Measurements from ENCODE around the gene LLPH.
"Not testable (repeated sequence)": the region's sequence is repeated elsewhere in the genome, so short reads cannot be mapped to it uniquely, and the experiment has no call there.

LLPH gene

GRCh38 chr12:66130267-66131066 lies at the start of gene LLPH:
LLPH (minus strand) TSS chr12:66130750; CDS start chr12:66129106, 1,644 bp downstream.
- peak; percentile 84 for DNase-seq

DNA sequence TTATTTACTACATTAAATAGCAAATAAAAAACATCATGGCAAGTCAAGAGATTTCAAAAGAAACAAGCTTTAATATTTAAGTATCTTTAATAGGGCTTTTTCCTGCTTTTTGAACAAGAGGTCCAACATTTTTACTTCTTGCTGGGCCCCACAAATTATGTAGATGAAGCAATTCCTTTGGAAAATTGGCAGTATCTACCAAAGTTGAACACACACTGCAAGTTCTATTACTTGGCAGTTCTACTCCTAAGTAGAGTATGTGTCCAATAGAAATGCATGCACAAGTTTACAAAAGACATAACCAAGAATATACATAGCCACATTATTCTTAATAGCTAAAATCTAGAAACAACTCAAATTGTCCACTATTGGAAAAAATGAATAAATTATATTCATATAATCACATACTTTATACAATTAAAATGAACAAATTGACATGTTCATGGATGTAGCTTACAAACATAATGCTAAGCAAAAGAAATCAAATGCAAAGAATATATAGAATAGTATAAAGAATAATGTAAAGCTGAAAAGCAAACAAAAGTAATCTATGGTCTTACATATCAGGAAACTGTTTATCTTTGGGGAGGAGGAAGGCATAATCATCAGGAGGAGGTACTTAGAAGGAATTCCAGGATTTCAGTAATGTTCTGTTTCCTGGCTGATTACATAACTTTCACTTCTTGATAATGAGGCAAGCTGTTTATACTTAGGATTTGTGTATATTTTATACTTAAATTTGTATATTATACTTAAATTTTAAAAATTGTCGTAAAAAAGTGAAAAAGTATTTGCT lies 45.8 kb upstream of the LLPH start:
- DNase-seq = no peak

DNA sequence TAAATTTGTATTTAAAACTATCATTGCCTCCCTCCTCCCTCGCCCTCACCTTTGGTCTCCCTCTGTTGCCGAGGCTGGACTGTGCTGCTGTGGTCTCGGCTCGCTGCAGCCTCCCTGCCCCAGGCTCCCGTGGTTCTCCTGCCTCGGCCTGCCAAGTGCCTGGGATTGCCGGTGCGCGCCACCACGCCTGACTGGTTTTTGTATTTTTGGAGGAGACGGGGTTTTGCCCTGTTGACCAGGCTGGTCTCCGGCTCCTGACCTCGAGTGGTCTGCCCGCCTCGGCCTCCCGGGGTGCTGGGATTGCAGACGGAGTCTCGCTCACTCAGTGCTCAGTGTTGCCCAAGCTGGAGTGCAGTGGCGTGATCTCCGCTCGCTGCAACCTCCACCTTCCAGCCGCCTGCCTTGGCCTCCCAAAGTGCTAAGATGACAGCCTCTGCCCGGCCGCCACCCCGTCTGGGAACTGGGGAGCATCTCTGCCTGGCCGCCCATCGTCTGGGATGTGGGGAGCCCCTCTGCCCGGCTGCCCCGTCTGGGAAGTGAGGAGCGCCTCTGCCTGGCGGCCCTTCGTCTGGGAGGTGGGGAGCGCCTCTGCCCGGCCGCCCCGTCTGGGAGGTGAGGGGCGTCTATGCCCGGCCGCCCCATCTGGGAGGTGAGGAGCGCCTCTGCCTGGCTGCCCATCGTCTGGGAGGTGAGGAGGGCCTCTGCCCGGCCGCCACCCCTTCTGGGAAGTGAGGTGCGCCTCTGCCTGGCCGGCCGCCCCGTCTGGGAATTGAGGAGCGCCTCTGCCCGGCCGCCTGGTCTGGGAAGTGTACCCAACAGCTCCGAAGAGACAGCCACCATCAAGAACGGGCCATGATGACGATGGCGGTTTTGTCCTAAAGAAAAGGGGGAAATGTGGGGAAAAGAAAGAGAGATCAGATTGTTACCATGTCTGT lies 44.1 kb upstream of the LLPH start:
- DNase-seq = not testable (repeated sequence)

DNA sequence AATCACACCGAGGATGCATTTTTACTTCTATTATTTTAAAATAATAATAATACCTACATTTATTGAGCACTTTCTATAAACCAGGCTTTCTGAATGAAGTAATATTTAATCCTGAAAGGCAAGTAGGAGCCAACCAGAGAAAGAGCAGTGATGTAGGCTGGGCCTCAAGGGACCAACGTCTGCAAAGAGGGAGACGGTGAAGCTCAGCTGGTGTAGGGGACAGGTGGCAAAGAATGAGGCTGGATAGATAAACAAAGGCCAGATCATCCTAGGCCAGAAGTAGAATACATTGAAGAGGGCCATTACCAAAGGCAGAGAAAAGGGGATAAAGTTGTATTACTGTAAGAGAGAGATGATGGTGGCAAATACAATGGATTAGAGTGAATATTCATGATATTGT lies 40.1 kb upstream of the LLPH start:
- DNase-seq = no peak

DNA sequence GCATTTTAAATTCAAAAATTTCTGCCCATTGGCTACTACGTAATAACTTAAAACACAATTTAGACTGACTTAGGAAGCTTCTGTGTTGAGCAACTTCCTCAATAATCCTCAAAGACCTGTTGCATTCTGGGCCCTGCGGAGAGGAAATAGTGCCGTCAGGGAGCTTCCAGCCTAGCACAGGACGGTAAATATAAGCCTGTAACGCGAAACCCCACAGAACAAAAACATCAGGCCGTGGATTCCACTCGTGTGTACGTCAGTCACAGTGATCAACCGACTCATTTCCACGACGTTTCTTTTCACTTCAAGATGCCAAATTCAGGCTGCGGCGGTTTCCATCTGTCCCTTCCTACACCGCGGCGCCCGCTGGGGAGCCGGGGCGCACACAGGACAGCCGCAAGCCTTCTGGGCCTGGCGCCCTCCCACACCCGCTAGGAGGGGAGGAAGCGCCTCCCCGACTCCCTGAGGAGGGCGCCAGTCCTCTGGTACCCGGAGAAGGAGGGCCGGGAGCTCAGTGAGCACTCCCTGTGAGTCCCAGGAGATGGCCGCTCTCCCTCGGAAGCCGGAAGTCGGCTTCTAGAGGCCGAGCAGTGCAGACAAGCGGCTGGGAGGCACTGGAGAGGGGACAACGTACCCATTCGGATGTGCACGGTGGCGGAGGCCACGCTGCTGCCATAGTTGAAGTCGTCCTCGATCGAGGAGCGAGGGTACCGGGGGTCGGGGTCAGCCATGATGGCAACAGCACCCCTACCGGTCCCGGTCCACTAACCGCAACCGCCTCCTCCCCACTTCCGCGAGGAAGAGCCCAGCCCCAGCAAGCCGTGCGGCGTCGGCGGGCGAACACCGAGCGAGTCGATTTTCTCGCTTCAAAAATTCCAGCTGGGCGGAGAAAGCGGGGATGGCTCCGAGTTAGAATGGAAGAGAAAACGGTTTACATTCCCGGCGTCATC lies 38.9 kb upstream of the LLPH start, which contains the start of gene TMBIM4:
TSS of gene TMBIM4 (minus strand) at position 776 of the 950 bp plus-strand sequence. CDS start at position 731, 45 bp downstream.
- peak; percentile 89 for DNase-seq

GRCh38 chr12:66168410-66168809 lies 37.9 kb upstream of the LLPH start:
- DNase-seq = no peak

DNA sequence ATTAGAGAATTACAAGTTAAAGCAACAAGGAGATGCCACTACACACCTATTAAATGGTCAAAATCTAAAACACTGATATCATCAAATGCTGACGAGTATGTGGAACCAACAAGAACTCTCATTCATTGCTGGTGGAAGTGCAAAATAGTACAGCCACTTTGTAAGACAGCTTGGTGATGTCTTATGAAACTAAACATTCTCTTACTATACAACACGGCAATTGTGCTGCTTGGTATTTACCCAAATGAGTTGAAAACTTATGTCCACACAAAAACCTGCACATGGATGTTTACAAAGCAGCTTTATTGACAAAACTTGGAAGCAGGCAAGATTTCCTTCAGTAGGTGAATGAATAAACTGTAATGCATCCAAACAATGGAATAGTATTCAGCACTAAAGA lies 36.0 kb upstream of the LLPH start:
- DNase-seq = no peak

DNA sequence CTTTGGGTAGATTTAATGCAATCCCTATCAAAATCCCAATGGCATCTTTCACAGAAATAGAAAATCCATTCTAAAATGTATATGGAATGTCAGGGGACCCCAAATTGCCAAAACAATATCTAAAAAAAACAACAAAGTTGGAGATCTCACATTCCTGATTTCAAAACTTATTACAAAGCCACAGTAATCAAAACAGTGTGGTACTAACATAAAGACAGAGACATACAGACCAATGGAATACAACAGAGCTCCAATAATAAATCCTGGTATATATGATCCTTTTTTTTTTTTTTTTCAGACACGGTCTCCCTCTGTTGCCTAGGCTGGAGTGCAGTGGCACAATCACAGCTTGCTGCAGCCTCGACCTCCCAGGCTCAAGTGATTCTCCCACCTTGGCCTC lies 34.6 kb upstream of the LLPH start:
- DNase-seq = no peak

DNA sequence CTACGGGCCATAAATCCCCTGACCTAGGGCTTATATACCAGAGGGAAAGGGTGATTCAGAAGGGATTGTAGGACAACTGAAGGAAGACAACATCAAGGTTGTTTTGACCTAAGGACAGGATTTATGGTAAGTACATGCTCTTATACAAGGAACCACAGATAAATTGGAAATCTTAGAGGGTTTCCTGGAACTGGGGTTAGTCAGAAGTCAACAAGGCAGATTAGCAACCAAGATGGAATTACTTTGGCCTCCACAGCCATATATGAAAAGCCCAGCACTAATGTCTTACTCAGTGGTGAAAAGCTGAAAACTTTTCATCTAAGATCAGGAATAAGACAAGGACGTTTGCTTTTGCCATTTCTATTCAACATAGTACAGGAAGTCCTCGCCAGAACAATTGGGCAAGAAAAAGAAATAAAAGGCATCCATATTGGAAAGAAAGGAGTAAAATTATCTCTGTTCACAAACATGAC lies 33.8 kb upstream of the LLPH start:
- no peak for DNase-seq

DNA sequence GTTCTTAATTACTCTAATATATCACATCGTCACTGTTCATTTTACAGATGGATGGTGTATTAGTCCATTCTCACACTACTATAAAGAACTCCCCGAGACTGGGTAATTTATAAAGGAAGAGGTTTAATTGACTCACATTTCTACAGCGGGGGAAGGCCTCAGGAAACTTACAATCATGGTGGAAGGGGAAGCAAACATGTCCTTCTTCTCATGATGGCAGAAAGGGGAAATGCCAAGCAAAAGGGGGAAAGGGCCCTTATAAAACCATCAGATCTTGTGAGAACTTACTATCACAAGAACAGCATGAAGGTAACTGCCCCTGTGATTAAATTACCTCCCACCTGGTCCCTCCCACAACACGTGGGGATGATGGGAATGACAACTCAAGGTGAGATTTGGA lies 32.7 kb upstream of the LLPH start:
- DNase-seq = no peak

GRCh38 chr12:66162701-66163100 lies 32.2 kb upstream of the LLPH start:
- no peak for DNase-seq

- no peak for DNase-seq
Observed at GRCh38 chr12:66160704-66161103, 30.2 kb upstream of the LLPH start.

DNA sequence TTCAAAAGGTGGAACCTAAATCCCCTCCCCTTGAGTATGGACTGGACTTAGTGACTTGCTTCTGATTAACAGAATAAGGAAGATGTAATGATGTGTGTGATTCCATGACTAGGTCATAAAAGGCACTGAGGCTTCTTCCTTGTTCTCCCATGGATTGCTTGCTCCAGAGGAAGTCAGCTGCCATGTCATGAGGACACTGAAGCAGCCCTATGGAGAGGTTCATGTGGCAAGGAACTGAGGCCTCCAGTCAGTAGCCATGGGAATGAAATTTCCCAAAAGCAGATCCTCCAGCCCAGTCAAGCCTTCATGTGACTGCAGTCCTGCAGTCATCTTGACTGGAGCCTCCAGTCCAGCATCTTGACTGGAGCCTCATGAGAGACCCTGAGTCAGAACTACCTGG lies 28.6 kb upstream of the LLPH start:
- no peak for DNase-seq

DNA sequence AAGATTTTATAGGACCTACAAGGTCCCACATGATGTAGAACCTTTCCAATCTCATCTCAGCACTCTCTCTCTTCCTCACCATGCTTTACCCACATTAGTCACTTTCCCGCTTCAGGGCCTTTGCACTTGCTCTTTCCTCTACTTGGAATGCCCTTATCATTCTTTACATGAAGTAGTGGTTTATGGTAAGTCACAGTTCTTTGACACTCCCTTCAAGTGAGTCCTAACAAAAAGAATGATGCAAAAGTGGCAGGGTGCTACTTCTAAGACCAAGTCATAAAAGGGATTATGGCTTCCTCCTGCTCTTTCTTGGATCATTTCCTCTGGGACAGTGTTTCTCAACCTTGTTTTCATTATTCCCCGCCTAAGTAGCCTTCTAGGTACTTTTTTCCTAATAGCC lies 26.1 kb upstream of the LLPH start:
- DNase-seq = no peak

GRCh38 chr12:66154776-66155175 lies 24.2 kb upstream of the LLPH start:
- no peak for DNase-seq

DNA sequence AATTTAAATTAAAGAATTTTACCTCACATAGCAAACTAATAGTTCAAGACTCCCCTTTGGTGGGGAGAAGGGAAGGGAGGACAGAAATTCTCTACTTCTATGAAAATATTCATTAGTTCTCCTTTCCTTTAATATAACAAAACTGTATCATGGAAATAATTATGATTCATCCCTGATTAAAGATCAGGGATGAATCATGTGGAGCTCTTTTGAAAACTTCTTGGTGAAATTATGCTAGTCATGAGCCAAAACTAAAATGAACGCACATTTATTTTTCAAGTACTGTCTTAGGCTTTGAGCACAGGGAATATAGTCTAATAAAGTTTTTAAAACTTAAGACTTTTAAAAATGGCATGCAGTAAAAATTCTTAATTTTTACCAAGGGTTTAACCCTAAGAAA lies 22.2 kb upstream of the LLPH start:
- DNase-seq = no peak

- DNase-seq = no peak
Observed at GRCh38 chr12:66149702-66150398, 19.3 kb upstream of the LLPH start.

DNA sequence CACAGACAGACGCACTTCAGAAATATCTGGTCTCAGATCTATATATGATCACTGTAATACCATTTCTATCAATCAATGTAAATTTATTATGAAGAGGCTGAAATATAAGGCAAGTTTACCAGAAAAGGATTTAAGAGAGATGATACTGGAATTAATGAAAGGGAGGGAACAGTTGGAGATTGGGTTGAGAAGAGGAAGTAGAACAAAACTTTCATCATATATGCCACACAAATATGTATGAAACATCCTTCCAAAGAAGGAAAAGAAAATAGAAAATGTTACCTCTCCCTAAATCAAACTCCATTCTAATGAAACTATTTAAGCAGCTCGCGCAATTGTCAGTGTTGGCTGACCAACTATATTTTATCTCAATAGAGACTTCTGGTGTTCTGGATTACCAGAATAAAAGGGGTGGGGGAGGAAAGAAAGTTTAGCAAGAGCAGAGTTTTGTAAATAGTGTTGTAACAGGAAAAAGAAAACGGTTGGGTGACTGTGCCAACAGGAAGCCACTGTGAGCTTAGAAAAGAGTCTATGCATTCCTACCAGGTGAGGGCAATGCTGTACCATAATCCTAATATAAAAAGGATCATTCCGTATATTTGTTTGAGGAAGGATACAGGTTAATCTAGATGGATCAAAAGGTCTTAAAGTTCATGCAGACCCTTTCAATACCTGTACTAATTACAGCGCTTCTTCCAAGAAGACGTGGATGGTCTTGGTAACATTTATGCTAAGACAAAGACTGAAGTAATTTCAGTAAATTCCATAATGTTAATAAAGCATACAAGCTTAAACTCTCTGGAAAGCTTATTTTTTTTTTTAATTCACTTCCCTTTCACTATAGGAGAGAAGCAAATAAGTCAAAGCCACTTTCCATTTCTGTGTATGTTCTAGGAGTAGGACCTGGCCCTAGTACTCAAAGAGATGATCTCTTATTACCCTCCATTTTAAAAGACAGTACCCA lies 14.5 kb upstream of the LLPH start:
- peak; percentile 2 for DNase-seq

GRCh38 chr12:66143868-66144267 lies 13.3 kb upstream of the LLPH start:
- no peak for DNase-seq

DNA sequence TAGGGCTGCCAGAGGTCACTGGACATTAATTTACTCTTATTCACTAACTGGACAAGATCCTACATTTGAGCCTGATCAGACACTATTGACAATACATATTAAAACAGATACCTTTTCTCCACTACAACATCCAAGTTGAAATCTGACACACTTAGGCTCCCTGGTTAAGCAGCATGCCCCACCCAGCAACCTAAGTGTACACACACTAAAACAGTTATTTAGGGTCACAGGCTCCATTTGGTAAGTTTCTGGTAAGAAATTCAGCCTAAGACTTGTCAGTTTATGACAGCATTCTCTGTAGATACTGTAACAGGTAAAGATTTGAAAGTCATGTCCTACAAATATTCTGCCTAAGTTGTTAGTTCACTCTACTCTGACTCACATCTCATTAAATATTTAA lies 12.3 kb upstream of the LLPH start:
- no peak for DNase-seq

Measured in NCI-H1436 (cell line).